Naive thymus-derived CD8-positive, alpha-beta T cell (primary cell): ENCODE data around the gene RLN3. TPM values are rescaled to one million over a fixed set of nuclear protein-coding genes. Genes with fewer than 3 reads are reported as not detected.

Source experiments
- ATAC-seq, 2 donors: fragments of 150-1000 bp; cut with Tn5 transposase in 1 of 2; sonication (Bioruptor Pico), chemical (Tn5 transposase) in 1 of 2; 1 replicate in 1 of 2; 2 replicates in 1 of 2; pipeline ENCODE4 v1.10.0; 2021; ENCODE audit warnings: mild to moderate bottlenecking in 2 of 2, moderate library complexity in 2 of 2
- POLR2A ChIA-PET: fragments of 350-600 bp; sonication (Branson Sonifier 250); formaldehyde crosslinking; loops from one replicate; lab custom pipeline; 2021; ENCODE audit warnings: antibody characterized with exemption; lab: Charles Lee
- DNase-seq, 10 donors: peaks; one replicate each; pipeline versions ENCODE4 v3.0.0 to v3.0.0-alpha.2; 2020 to 2022
- H3K27ac Mint-ChIP-seq, 10 donors: one replicate each; pipeline ENCODE4 v1.8.0; 2020 to 2022; ENCODE audit warnings: mild to moderate bottlenecking in 10 of 10, mixed read lengths in 10 of 10, moderate library complexity in 4 of 10, inconsistent platforms in 1 of 10
- H3K27me3 Mint-ChIP-seq, 5 donors: one replicate each; pipeline ENCODE4 v1.8.0; 2021 to 2022; ENCODE audit warnings: mixed read lengths in 5 of 5
- H3K36me3 Mint-ChIP-seq, 3 donors: one replicate each; pipeline ENCODE4 v1.8.0; 2020 to 2022; ENCODE audit warnings: mixed read lengths in 3 of 3, mild to moderate bottlenecking in 2 of 3, inconsistent platforms in 1 of 3
- H3K4me1 Mint-ChIP-seq, 4 donors: one replicate each; pipeline ENCODE4 v1.8.0; 2021 to 2022; ENCODE audit warnings: mixed read lengths in 4 of 4
- H3K4me3 Mint-ChIP-seq, 10 donors: one replicate each; pipeline ENCODE4 v1.8.0; 2020 to 2022; ENCODE audit warnings: mild to moderate bottlenecking in 10 of 10, mixed read lengths in 10 of 10, moderate library complexity in 6 of 10, inconsistent platforms in 1 of 10
- H3K9me3 Mint-ChIP-seq, 9 donors: one replicate each; pipeline ENCODE4 v1.8.0; 2020 to 2022; ENCODE audit warnings: mixed read lengths in 9 of 9, mild to moderate bottlenecking in 3 of 9, inconsistent platforms in 1 of 9, moderate library complexity in 1 of 9
- polyA plus RNA-seq, 3 donors: library from polyadenylated mRNA; unstranded; fragments of 300-500 nt; fragmentation: Illumina TruSeq; gene quantifications; one replicate each; pipeline ENCODE4 v1.2.3, GENCODE V29; 2021
- total RNA-seq, 8 experiments: library from RNA in 2 of 8; stranded (reverse) in 2 of 8; gene quantifications; one replicate each; pipeline ENCODE4 v1.2.3 and lab custom pipeline; 2021 to 2026

Gene RLN3
- total and polyA plus RNA-seq, 5 experiments from 2014 or later, result 0.50 TPM; not detected in 4

GRCh38 chr19:14072535-14073260 lies 44.8 kb downstream of the RLN3 start, which contains the start of gene MISP3:
MISP3 (plus strand) TSS chr19:14072786; CDS start chr19:14073310, 524 bp downstream.
- Mint-ChIP-seq H3K36me3 (no peaks in the 10 kb centered on the region), H3K9me3 (no peaks in the 10 kb centered on the region), H3K4me3 (peak within 1 kb of the TSS; percentile 84 to 97 (median 92)), H3K27me3 (no peaks in the 10 kb centered on the region), H3K4me1 (peaks cover 7 to 21% (median 17%) of the 10 kb centered on the region in 4 donors), H3K27ac (peak within 1 kb of the TSS in 7 of 10 donors; percentile 57 to 97 (median 87))
- DNase-seq (peak in 4 of 10 donors; percentile 13 to 26 (median 18)), ATAC-seq (peak in 1 of 2 donors; percentile 1)
- POLR2A ChIA-PET, result interaction anchor here (0.5 to 1.6 kb wide), 13 partner anchors 15 to 348 kb away, joined by 3 to 10 read pairs (median 4); partner anchors contain the start of genes ASF1B, DCAF15, IL27RA and ZSWIM4

- H3K9me3 Mint-ChIP-seq, result no peaks in the 10 kb centered on the region
- POLR2A ChIA-PET, result interaction anchor here (0.5 to 1.6 kb wide), 17 partner anchors 14 to 347 kb away, joined by 3 to 7 read pairs (median 4); partner anchors contain the start of genes ASF1B, DCAF15, IL27RA and RFX1
- DNase-seq (peak; percentile 58 to 88 (median 80)), ATAC-seq (peak; percentile 79 to 81)
- H3K36me3 Mint-ChIP-seq, result no peaks in the 10 kb centered on the region
- H3K4me1 Mint-ChIP-seq, result peaks cover 7 to 21% (median 17%) of the 10 kb centered on the region in 4 donors
- peak overlapping the region; percentile 84 to 97 (median 92) for H3K4me3 Mint-ChIP-seq
- H3K27ac Mint-ChIP-seq, result peak overlapping the region in 9 of 10 donors; percentile 31 to 97 (median 83)
- no peaks in the 10 kb centered on the region for H3K27me3 Mint-ChIP-seq
Observed at GRCh38 chr19:14073261-14073924, 45.4 kb downstream of the RLN3 start.

GRCh38 chr19:14073925-14074838 lies 46.2 kb downstream of the RLN3 start:
- Mint-ChIP-seq H3K27ac (peak overlapping the region; percentile 41 to 97 (median 83)), H3K27me3 (no peaks in the 10 kb centered on the region)
- POLR2A ChIA-PET, result interaction anchor here (0.6 to 1.6 kb wide), 11 partner anchors 13 to 195 kb away, joined by 3 to 7 read pairs (median 4); partner anchors contain the start of genes ASF1B, IL27RA and RFX1

GRCh38 chr19:14078411-14078810 lies 50.5 kb downstream of the RLN3 start:
- H3K27ac Mint-ChIP-seq, result no peak overlapping the region
- no peak for DNase-seq
- peaks cover 12 to 46% (median 35%) of the 10 kb centered on the region in 4 donors for H3K4me1 Mint-ChIP-seq
- no peaks in the 10 kb centered on the region for H3K9me3 Mint-ChIP-seq
- H3K27me3 Mint-ChIP-seq, result no peaks in the 10 kb centered on the region
- ATAC-seq, result no peak
- H3K36me3 Mint-ChIP-seq, result no peaks in the 10 kb centered on the region
- POLR2A ChIA-PET, result interaction anchor here (0.7 to 1.4 kb wide), 7 partner anchors 11 to 294 kb away, joined by 3 to 12 read pairs (median 4); partner anchors contain the start of gene ASF1B
- peak overlapping the region in 1 of 10 donors; percentile 24 for H3K4me3 Mint-ChIP-seq

More at GRCh38 chr19:14073925-14074838, 46.2 kb downstream of the RLN3 start:
- DNase-seq (peak in 2 of 10 donors; percentile 19 to 36), ATAC-seq (peak; percentile 4 to 15)
- Mint-ChIP-seq H3K36me3 (no peaks in the 10 kb centered on the region), H3K9me3 (no peaks in the 10 kb centered on the region), H3K4me1 (peaks cover 7 to 23% (median 17%) of the 10 kb centered on the region in 4 donors), H3K4me3 (peak overlapping the region; percentile 84 to 97 (median 92))

Other genes starting within 250 kb of the RLN3 start
- gene ZSWIM4, start 232.7 kb upstream of the RLN3 start, total RNA-seq, result 1 to 10 TPM; 7.8 to 8.1 TPM
- 1 to 10 TPM in 2 of 3 donors, under 1 TPM in 1; 0.30 to 1.5 (median 1.1) TPM for gene ZSWIM4, start 232.7 kb upstream of the RLN3 start, polyA plus RNA-seq
- not detected for gene NANOS3, start 151.0 kb upstream of the RLN3 start, total RNA-seq
- not detected for gene NANOS3, start 151.0 kb upstream of the RLN3 start, polyA plus RNA-seq
- gene BRME1, start 122.0 kb upstream of the RLN3 start, total RNA-seq, result 1 to 10 TPM; 3.0 to 3.7 TPM
- gene BRME1, start 122.0 kb upstream of the RLN3 start, polyA plus RNA-seq, result under 1 TPM; 0.49 to 0.94 (median 0.76) TPM
- 10 to 100 TPM; 29.7 to 30.7 TPM for gene CC2D1A, start 121.9 kb upstream of the RLN3 start, total RNA-seq
- 10 to 100 TPM in 1 of 3 donors, 1 to 10 TPM in 2; 4.3 to 10.5 (median 5.5) TPM for gene CC2D1A, start 121.9 kb upstream of the RLN3 start, polyA plus RNA-seq
- gene PODNL1, start 89.7 kb upstream of the RLN3 start, total RNA-seq, result not detected
- not detected for gene PODNL1, start 89.7 kb upstream of the RLN3 start, polyA plus RNA-seq
- 10 to 100 TPM; 93.5 to 93.6 TPM for gene DCAF15, start 75.6 kb upstream of the RLN3 start, total RNA-seq
- gene DCAF15, start 75.6 kb upstream of the RLN3 start, polyA plus RNA-seq, result 1 to 10 TPM; 2.9 to 6.0 (median 3.4) TPM
- gene RFX1, start 21.8 kb upstream of the RLN3 start, total RNA-seq, result 10 to 100 TPM; 17.1 to 18.8 TPM
- gene RFX1, start 21.8 kb upstream of the RLN3 start, polyA plus RNA-seq, result 1 to 10 TPM in 2 of 3 donors, under 1 TPM in 1; 0.84 to 1.1 (median 1.0) TPM
- gene IL27RA, start 3.6 kb downstream of the RLN3 start, total RNA-seq, result 10 to 100 TPM; 54.2 to 54.7 TPM
- gene IL27RA, start 3.6 kb downstream of the RLN3 start, polyA plus RNA-seq, result 10 to 100 TPM; 54.5 to 91.2 (median 83.9) TPM
- gene PALM3, start 33.9 kb downstream of the RLN3 start, total RNA-seq, result not detected
- gene PALM3, start 33.9 kb downstream of the RLN3 start, polyA plus RNA-seq, result under 1 TPM in 1 of 3 donors, not detected in 2; 0.13 TPM
- under 1 TPM; 0.44 to 0.99 TPM for gene MISP3, start 44.6 kb downstream of the RLN3 start, total RNA-seq
- 1 to 10 TPM in 1 of 3 donors, under 1 TPM in 2; 0.36 to 1.4 (median 0.59) TPM for gene MISP3, start 44.6 kb downstream of the RLN3 start, polyA plus RNA-seq
- gene C19orf67, start 57.6 kb downstream of the RLN3 start, total RNA-seq, result under 1 TPM in 1 of 2 experiments, not detected in 1; 0.85 TPM
- gene C19orf67, start 57.6 kb downstream of the RLN3 start, polyA plus RNA-seq, result not detected
- gene SAMD1, start 62.6 kb downstream of the RLN3 start, total RNA-seq, result 10 to 100 TPM; 66.4 to 68.3 TPM
- gene SAMD1, start 62.6 kb downstream of the RLN3 start, polyA plus RNA-seq, result 1 to 10 TPM; 2.3 to 5.2 (median 2.7) TPM
- gene PRKACA, start 89.6 kb downstream of the RLN3 start, total RNA-seq, result 10 to 100 TPM; 54.7 to 56.8 TPM
- gene PRKACA, start 89.6 kb downstream of the RLN3 start, polyA plus RNA-seq, result 1 to 10 TPM; 1.1 to 1.8 (median 1.3) TPM
- gene ASF1B, start 108.4 kb downstream of the RLN3 start, total RNA-seq, result 1 to 10 TPM; 2.7 to 4.6 TPM
- 1 to 10 TPM; 2.3 to 4.2 (median 3.7) TPM for gene ASF1B, start 108.4 kb downstream of the RLN3 start, polyA plus RNA-seq
- 10 to 100 TPM; 24.8 to 28.0 TPM for gene ADGRL1, start 178.0 kb downstream of the RLN3 start, total RNA-seq
- gene ADGRL1, start 178.0 kb downstream of the RLN3 start, polyA plus RNA-seq, result under 1 TPM; 0.29 to 0.96 (median 0.51) TPM